SK-N-SH treated with all-trans-retinoic acid at 6 μM for 48 hours (cell line): Measurements from ENCODE around the gene QRICH2.
"Not testable (repeated sequence)": the region's sequence is repeated elsewhere in the genome, so short reads cannot be mapped to it uniquely, and the experiment has no call there.

ENCODE experiments used
- ATAC-seq: fragments of 200-7000 bp; cut with Tn5 transposase; 3 replicates; pipeline ENCODE4 v1.9.1; 2020; ENCODE audit warnings: mild to moderate bottlenecking, moderate library complexity
- ARNTL ChIP-seq: fragments of 450-650 bp; formaldehyde crosslinking; IDR thresholded peaks from 2 replicates; pipeline ENCODE4 v1.5.0; 2020; ENCODE audit warnings: low read depth, mild to moderate bottlenecking, moderate library complexity, borderline replicate concordance
- BACH2 ChIP-seq: fragments of 250-450 bp; sonication (Bioruptor Pico); IDR thresholded peaks from 2 replicates; pipeline ENCODE4 v1.9.0; 2021; ENCODE audit warnings: mild to moderate bottlenecking, borderline replicate concordance
- CSDC2 ChIP-seq: fragments of 250-450 bp; sonication (Bioruptor Pico); IDR thresholded peaks from 2 replicates; pipeline ENCODE4 v1.5.0; 2020; ENCODE audit warnings: mild to moderate bottlenecking, moderate library complexity
- ESRRG ChIP-seq: fragments of 250-450 bp; sonication (Bioruptor Pico); IDR thresholded peaks from 2 replicates; pipeline ENCODE4 v1.6.1; 2021; ENCODE audit warnings: mild to moderate bottlenecking
- GLIS3 ChIP-seq: fragments of 250-450 bp; sonication (Bioruptor Pico); IDR thresholded peaks from 2 replicates; pipeline ENCODE4 v1.5.0; 2020; ENCODE audit warnings: mild to moderate bottlenecking, moderate library complexity
- OSR1 ChIP-seq: fragments of 250-450 bp; sonication (Bioruptor Pico); IDR thresholded peaks from 2 replicates; pipeline ENCODE4 v1.8.0; 2022; ENCODE audit warnings: moderate library complexity, mild to moderate bottlenecking, inconsistent platforms
- PATZ1 ChIP-seq: fragments of 250-450 bp; sonication (Bioruptor Pico); IDR thresholded peaks from 2 replicates; pipeline ENCODE4 v1.8.0; 2020; ENCODE audit warnings: mild to moderate bottlenecking, moderate library complexity, borderline replicate concordance
- PPARA ChIP-seq: fragments of 250-450 bp; sonication (Bioruptor Pico); IDR thresholded peaks from 2 replicates; pipeline ENCODE4 v1.5.0; 2020; ENCODE audit warnings: mild to moderate bottlenecking, borderline replicate concordance
- RARB ChIP-seq: fragments of 250-450 bp; sonication (Bioruptor Pico); IDR thresholded peaks from 2 replicates; pipeline ENCODE4 v1.8.0; 2021; ENCODE audit warnings: mild to moderate bottlenecking, moderate library complexity
- SNAI2 ChIP-seq: fragments of 250-450 bp; sonication (Bioruptor Pico); IDR thresholded peaks from 2 replicates; pipeline ENCODE4 v1.5.0; 2020; ENCODE audit warnings: mild to moderate bottlenecking, moderate library complexity
- TCF4 ChIP-seq: fragments of 250-450 bp; sonication (Bioruptor Pico); IDR thresholded peaks from 2 replicates; pipeline ENCODE4 v1.8.0; 2021; ENCODE audit warnings: mild to moderate bottlenecking, moderate library complexity, borderline replicate concordance
- TOX ChIP-seq: fragments of 250-450 bp; sonication (Bioruptor Pico); IDR thresholded peaks from 2 replicates; pipeline ENCODE4 v1.8.0; 2021; ENCODE audit warnings: mild to moderate bottlenecking, moderate library complexity, borderline replicate concordance
- ZC3H10 ChIP-seq: fragments of 250-450 bp; sonication (Bioruptor Pico); IDR thresholded peaks from 2 replicates; pipeline ENCODE4 v1.5.1; 2021; ENCODE audit warnings: mild to moderate bottlenecking, moderate library complexity
- ZFP3 ChIP-seq: fragments of 250-450 bp; sonication (Bioruptor Pico); IDR thresholded peaks from 2 replicates; pipeline ENCODE4 v1.5.0; 2020; ENCODE audit warnings: mild to moderate bottlenecking, moderate library complexity
- ZFP30 ChIP-seq: fragments of 450-650 bp; formaldehyde crosslinking; IDR thresholded peaks from 2 replicates; pipeline ENCODE4 v1.5.0; 2022; ENCODE audit warnings: mild to moderate bottlenecking, moderate library complexity
- ZNF70 ChIP-seq: fragments of 450-650 bp; formaldehyde crosslinking; IDR thresholded peaks from 2 replicates; pipeline ENCODE4 v1.5.0; 2020; ENCODE audit warnings: mild to moderate bottlenecking, moderate library complexity
- ZNF8 ChIP-seq: fragments of 450-650 bp; formaldehyde crosslinking; IDR thresholded peaks from 2 replicates; pipeline ENCODE4 v1.5.0; 2020; ENCODE audit warnings: mild to moderate bottlenecking, moderate library complexity
- TF ChIP-seq, protein P1 (sequence below): fragments of 250-450 bp; sonication (Bioruptor Pico); IDR thresholded peaks from 2 replicates; pipeline ENCODE4 v1.5.0; 2020; ENCODE audit warnings: mild to moderate bottlenecking, moderate library complexity
- TF ChIP-seq, protein P2 (sequence below): fragments of 250-450 bp; sonication (Bioruptor Pico); IDR thresholded peaks from 2 replicates; pipeline ENCODE4 v1.5.1; 2020; ENCODE audit warnings: low read depth, mild to moderate bottlenecking, moderate library complexity
- TF ChIP-seq, protein P3 (sequence below): fragments of 250-450 bp; sonication (Bioruptor Pico); IDR thresholded peaks from 2 replicates; pipeline ENCODE4 v1.8.0; 2021; ENCODE audit warnings: low read depth, mild to moderate bottlenecking, moderate library complexity, borderline replicate concordance

The QRICH2 gene

DNA sequence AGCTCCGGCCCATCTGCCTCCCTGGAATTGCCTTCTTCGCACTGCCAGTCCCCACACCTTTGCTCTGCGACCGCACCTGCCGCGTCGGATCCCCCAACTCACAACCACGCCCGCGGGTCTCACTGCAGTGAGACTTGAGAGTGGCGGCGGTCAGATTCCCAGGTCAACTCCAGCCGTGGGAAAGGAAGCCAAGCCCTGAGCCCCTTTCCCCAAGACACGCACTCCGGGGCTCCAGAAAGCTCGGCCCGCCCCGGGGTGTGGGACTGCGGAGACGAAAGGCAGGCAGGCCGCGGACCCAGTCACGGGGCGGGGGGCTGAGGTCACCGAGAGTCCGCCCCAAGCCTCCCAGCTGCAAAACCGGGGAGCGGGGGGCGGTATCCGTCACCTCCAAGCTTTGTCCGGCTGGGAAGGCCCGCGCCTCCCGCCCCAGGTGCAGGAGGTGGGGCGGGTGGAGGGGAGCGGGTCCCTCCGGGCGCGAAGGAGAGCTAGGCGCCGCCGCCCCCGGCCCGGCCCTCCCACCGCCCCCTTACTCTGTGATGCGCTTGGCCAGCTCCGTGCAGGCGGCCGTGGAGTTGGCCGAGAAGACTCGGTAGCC lies 45.0 kb upstream of the QRICH2 start:
- peak; percentile 46 for ATAC-seq
- TF ChIP-seq ESRRG (CRISPR knock-in tag), result no peak
- TF ChIP-seq ZC3H10, result no peak
- no peak for TF ChIP-seq ZFP30 (CRISPR knock-in tag)
- TF ChIP-seq RARB (CRISPR knock-in tag), result no peak
- TF ChIP-seq PATZ1 (CRISPR knock-in tag), result no peak
- no peak for TF ChIP-seq BACH2 (CRISPR knock-in tag)
- no peak for TF ChIP-seq TOX (CRISPR knock-in tag)
- TF ChIP-seq, protein P1, sequence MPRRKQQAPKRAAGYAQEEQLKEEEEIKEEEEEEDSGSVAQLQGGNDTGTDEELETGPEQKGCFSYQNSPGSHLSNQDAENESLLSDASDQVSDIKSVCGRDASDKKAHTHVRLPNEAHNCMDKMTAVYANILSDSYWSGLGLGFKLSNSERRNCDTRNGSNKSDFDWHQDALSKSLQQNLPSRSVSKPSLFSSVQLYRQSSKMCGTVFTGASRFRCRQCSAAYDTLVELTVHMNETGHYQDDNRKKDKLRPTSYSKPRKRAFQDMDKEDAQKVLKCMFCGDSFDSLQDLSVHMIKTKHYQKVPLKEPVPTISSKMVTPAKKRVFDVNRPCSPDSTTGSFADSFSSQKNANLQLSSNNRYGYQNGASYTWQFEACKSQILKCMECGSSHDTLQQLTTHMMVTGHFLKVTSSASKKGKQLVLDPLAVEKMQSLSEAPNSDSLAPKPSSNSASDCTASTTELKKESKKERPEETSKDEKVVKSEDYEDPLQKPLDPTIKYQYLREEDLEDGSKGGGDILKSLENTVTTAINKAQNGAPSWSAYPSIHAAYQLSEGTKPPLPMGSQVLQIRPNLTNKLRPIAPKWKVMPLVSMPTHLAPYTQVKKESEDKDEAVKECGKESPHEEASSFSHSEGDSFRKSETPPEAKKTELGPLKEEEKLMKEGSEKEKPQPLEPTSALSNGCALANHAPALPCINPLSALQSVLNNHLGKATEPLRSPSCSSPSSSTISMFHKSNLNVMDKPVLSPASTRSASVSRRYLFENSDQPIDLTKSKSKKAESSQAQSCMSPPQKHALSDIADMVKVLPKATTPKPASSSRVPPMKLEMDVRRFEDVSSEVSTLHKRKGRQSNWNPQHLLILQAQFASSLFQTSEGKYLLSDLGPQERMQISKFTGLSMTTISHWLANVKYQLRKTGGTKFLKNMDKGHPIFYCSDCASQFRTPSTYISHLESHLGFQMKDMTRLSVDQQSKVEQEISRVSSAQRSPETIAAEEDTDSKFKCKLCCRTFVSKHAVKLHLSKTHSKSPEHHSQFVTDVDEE (CRISPR knock-in tag), result no peak
- TF ChIP-seq ZNF8 (CRISPR knock-in tag), result no peak
- no peak for TF ChIP-seq ZFP3 (CRISPR knock-in tag)
- no peak for TF ChIP-seq CSDC2 (CRISPR knock-in tag)
- TF ChIP-seq, protein P2, sequence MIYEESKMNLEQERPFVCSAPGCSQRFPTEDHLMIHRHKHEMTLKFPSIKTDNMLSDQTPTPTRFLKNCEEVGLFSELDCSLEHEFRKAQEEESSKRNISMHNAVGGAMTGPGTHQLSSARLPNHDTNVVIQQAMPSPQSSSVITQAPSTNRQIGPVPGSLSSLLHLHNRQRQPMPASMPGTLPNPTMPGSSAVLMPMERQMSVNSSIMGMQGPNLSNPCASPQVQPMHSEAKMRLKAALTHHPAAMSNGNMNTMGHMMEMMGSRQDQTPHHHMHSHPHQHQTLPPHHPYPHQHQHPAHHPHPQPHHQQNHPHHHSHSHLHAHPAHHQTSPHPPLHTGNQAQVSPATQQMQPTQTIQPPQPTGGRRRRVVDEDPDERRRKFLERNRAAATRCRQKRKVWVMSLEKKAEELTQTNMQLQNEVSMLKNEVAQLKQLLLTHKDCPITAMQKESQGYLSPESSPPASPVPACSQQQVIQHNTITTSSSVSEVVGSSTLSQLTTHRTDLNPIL (CRISPR knock-in tag), result no peak

GRCh38 chr17:76351526-76352071 lies 43.5 kb upstream of the QRICH2 start:
- no peak for ATAC-seq
- no peak for TF ChIP-seq ZNF70 (CRISPR knock-in tag)
- no peak for TF ChIP-seq ESRRG (CRISPR knock-in tag)
- no peak for TF ChIP-seq RARB (CRISPR knock-in tag)
- TF ChIP-seq, protein P2 (CRISPR knock-in tag), result no peak
- no peak for TF ChIP-seq GLIS3
- TF ChIP-seq OSR1 (CRISPR knock-in tag), result no peak
- no peak for TF ChIP-seq ZC3H10
- no peak for TF ChIP-seq ARNTL (CRISPR knock-in tag)
- TF ChIP-seq TOX (CRISPR knock-in tag), result no peak
- TF ChIP-seq CSDC2 (CRISPR knock-in tag), result no peak
- no peak for TF ChIP-seq PPARA (CRISPR knock-in tag)

DNA sequence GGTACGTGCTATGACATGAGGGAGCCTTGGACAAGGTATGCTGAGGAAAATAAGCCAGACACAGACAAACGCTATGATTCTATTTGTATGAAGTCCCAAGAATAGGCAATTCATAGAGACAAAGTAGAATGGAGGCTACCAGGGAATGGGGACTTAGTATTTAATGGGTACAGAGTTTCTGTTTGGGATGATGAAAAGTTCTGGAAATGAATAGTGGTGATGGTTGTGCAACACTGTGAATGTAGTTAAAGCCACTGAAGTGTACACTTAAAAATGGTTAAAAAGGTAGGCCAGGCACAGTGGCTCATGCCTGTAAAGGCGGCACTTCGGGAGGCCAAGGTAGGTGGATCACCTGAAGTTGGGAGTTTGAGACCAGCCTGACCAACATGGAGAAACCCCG lies 42.4 kb upstream of the QRICH2 start:
- no peak for ATAC-seq
- TF ChIP-seq, protein P3, sequence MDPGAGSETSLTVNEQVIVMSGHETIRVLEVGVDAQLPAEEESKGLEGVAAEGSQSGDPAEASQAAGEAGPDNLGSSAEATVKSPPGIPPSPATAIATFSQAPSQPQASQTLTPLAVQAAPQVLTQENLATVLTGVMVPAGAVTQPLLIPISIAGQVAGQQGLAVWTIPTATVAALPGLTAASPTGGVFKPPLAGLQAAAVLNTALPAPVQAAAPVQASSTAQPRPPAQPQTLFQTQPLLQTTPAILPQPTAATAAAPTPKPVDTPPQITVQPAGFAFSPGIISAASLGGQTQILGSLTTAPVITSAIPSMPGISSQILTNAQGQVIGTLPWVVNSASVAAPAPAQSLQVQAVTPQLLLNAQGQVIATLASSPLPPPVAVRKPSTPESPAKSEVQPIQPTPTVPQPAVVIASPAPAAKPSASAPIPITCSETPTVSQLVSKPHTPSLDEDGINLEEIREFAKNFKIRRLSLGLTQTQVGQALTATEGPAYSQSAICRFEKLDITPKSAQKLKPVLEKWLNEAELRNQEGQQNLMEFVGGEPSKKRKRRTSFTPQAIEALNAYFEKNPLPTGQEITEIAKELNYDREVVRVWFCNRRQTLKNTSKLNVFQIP (CRISPR knock-in tag), result no peak
- no peak for TF ChIP-seq TCF4 (CRISPR knock-in tag)
- TF ChIP-seq PPARA (CRISPR knock-in tag), result no peak
- no peak for TF ChIP-seq OSR1 (CRISPR knock-in tag)
- TF ChIP-seq, protein P2 (CRISPR knock-in tag), result no peak
- no peak for TF ChIP-seq SNAI2 (CRISPR knock-in tag)
- no peak for TF ChIP-seq GLIS3
- TF ChIP-seq PATZ1 (CRISPR knock-in tag), result no peak
- no peak for TF ChIP-seq ARNTL (CRISPR knock-in tag)

- not testable (repeated sequence) for ATAC-seq
These were observed 38.9 kb upstream of the QRICH2 start for GRCh38 chr17:76346936-76347335.
